H1 (cell line): ENCODE results near the gene SLC7A8. TPM values are rescaled to one million over a fixed set of nuclear protein-coding genes. Genes with fewer than 3 reads are reported as not detected.

ENCODE experiments used
- FOSL1 ChIP-seq: IDR thresholded peaks from 2 replicates; pipeline ENCODE4 v1.6.1; 2011; ENCODE audit warnings: mild to moderate bottlenecking, low read depth, low read length, moderate library complexity; ENCODE audit not compliant: insufficient read depth
- SP4 ChIP-seq: IDR thresholded peaks from 2 replicates; pipeline ENCODE4 v1.6.1; 2012; ENCODE audit warnings: low read length, inconsistent platforms
- SUZ12 ChIP-seq: fragments of 200-600 bp; sonication (generic); IDR thresholded peaks from 2 replicates; pipeline ENCODE4 v1.6.1; 2012; ENCODE audit warnings: mild to moderate bottlenecking, inconsistent platforms, low read length, moderate library complexity, mixed read lengths
- TEAD4 ChIP-seq: IDR thresholded peaks from 2 replicates; pipeline ENCODE4 v1.6.1; 2012; ENCODE audit warnings: low read depth, low read length, inconsistent platforms, mixed read lengths
- YY1 ChIP-seq: IDR thresholded peaks from 2 replicates; pipeline ENCODE4 v1.6.1; 2011; ENCODE audit warnings: low read depth, mild to moderate bottlenecking, low read length
- polyA plus RNA-seq, 7 experiments: library from polyadenylated mRNA; depleted of rRNA in 3 of 7; stranded (reverse) in 5 of 7; unstranded in 2 of 7; fragments of >200 nt in 5 of 7; fragments of 200-250 nt in 2 of 7; gene quantifications; 1 replicate in 5 of 7; 2 replicates in 1 of 7; 4 replicates in 1 of 7; pipeline versions ENCODE4 v1.2.1 to v1.2.3, GENCODE V29; 2011 to 2013; ENCODE audit warnings: missing spikeins in 2 of 7, mixed read lengths in 2 of 7
- total RNA-seq: library from RNA; stranded (reverse); fragmentation: NEBNext Ultra II Directional; extraction: Animal tissue kit (Norgen Biotek cat#: 25700); gene quantifications from 2 replicates; pipeline ENCODE4 v1.2.1, GENCODE V29; 2021

The SLC7A8 gene
- total and polyA plus RNA-seq, 2 of the 8 experiments (the other 6 are each of a cell fraction or from before 2014, with no cell fraction given): 182 to 204 TPM

DNA sequence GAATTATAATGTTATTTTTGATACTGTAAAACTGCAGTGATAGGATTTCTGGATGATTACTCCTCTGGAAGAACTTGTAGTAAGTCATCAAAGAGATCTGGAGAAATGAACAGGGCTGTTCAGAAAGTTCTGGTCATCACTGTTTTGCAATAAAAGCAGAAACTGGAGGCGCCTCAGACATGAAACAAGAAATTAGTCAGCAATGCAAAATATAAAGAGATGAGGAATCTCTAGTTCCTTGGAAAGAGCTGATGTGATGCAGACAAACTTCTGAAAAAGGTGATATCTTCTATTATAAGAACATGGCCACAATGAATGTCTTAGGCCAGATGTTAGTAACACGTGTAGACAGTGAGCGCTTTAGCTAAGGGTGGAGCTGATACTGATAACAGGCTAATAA lies 98.0 kb downstream of the SLC7A8 start (continued):
- no peak for TF ChIP-seq TEAD4
- TF ChIP-seq YY1: no peak
- no peak for TF ChIP-seq SUZ12
- TF ChIP-seq FOSL1: no peak
- TF ChIP-seq SP4: no peak
